ENCODE results near the gene TRPT1.

The TRPT1 gene

GRCh38 chr11:64208796-64209562, 17.0 kb downstream of the TRPT1 start:
- DNase-seq (ENCODE audit: low read depth, low spot score), result no peak

GRCh38 chr11:64208086-64208795, 17.7 kb downstream of the TRPT1 start:
- DNase-seq (ENCODE audit: low read depth, low spot score), result no peak

GRCh38 chr11:64207256-64208085, 18.5 kb downstream of the TRPT1 start:
- DNase-seq (ENCODE audit: low read depth, low spot score), result no peak

- no peak for DNase-seq (ENCODE audit: low read depth, low spot score)
These were observed 19.3 kb downstream of the TRPT1 start, which contains the start of gene FERMT3 for GRCh38 chr11:64206457-64207255. Gene FERMT3 (plus strand): TSS chr11:64206721. CDS start chr11:64207365, 644 bp downstream.

- DNase-seq (ENCODE audit: low read depth, low spot score), result peak; percentile 50
These were observed 21.5 kb downstream of the TRPT1 start for GRCh38 chr11:64204464-64204989.

GRCh38 chr11:64204080-64204440, 21.9 kb downstream of the TRPT1 start:
- DNase-seq (ENCODE audit: low read depth, low spot score), result no peak

GRCh38 chr11:64203421-64204079, 22.4 kb downstream of the TRPT1 start:
- no peak for DNase-seq (ENCODE audit: low read depth, low spot score)

GRCh38 chr11:64202992-64203391, 23.0 kb downstream of the TRPT1 start:
- no peak for DNase-seq (ENCODE audit: low read depth, low spot score)

GRCh38 chr11:64201543-64201942, 24.4 kb downstream of the TRPT1 start:
- no peak for DNase-seq (ENCODE audit: low read depth, low spot score)

GRCh38 chr11:64198511-64198910, 27.5 kb downstream of the TRPT1 start:
- no peak for DNase-seq (ENCODE audit: low read depth, low spot score)

- DNase-seq (ENCODE audit: low read depth, low spot score), result no peak
These were observed 29.4 kb downstream of the TRPT1 start for GRCh38 chr11:64196626-64197025.

GRCh38 chr11:64192434-64192833, 33.6 kb downstream of the TRPT1 start:
- no peak for DNase-seq (ENCODE audit: low read depth, low spot score)

- no peak for DNase-seq (ENCODE audit: low read depth, low spot score)
These were observed 39.4 kb downstream of the TRPT1 start for GRCh38 chr11:64186492-64187165.

GRCh38 chr11:64185693-64186491, 40.1 kb downstream of the TRPT1 start, which contains the start of gene STIP1:
Gene STIP1 (plus strand): TSS chr11:64186171. CDS start chr11:64186262, 91 bp downstream.
- peak; percentile 100 for DNase-seq (ENCODE audit: low read depth, low spot score)

- DNase-seq (ENCODE audit: low read depth, low spot score), result no peak
These were observed 40.8 kb downstream of the TRPT1 start for GRCh38 chr11:64185175-64185692.

GRCh38 chr11:64183890-64184289, 42.1 kb downstream of the TRPT1 start:
- no peak for DNase-seq (ENCODE audit: low read depth, low spot score)

- no peak for DNase-seq (ENCODE audit: low read depth, low spot score)
These were observed 44.2 kb downstream of the TRPT1 start for GRCh38 chr11:64181506-64182411.

- no peak for DNase-seq (ENCODE audit: low read depth, low spot score)
These were observed 45.1 kb downstream of the TRPT1 start for GRCh38 chr11:64180891-64181290.

All from iPS DF 19.7 (cell line).